Motor neuron (in vitro differentiated cells): ENCODE measurements around the gene ADSS2. TPM values are rescaled to one million over a fixed set of nuclear protein-coding genes. Genes with fewer than 3 reads are reported as not detected.

ENCODE experiments used
- ATAC-seq, 8 experiments: fragments of 200-7000 bp; cut with Tn5 transposase; replicated peaks in 6 of 8; 2 replicates each; pipeline ENCODE4 v1.8.0; 2021; ENCODE audit warnings: mild to moderate bottlenecking in 8 of 8, moderate library complexity in 8 of 8
- H3K27ac ChIP-seq, 2 donors: fragments of 250-450 bp; sonication (Bioruptor Pico); 2 replicates each; pipeline ENCODE4 v1.9.0; 2021; ENCODE audit warnings: antibody characterized with exemption in 2 of 2, mild to moderate bottlenecking in 2 of 2, moderate library complexity in 1 of 2
- H3K4me1 ChIP-seq, 2 donors: fragments of 250-450 bp; sonication (Bioruptor Pico); replicated peaks in 1 of 2; 2 replicates each; pipeline ENCODE4 v1.6.1; 2021; ENCODE audit warnings: antibody characterized with exemption in 2 of 2, mild to moderate bottlenecking in 2 of 2, moderate library complexity in 1 of 2
- H3K4me3 ChIP-seq, 5 donors: fragments of 250-450 bp; sonication (Bioruptor Pico); 2 replicates each; pipeline ENCODE4 v1.9.0; 2021; ENCODE audit warnings: antibody characterized with exemption in 5 of 5, mild to moderate bottlenecking in 5 of 5, moderate library complexity in 4 of 5
- WGBS, 10 experiments: fragments of 450-650 bp; shearing (Covaris generic); methylation state at CpG; one replicate each; pipeline ENCODE4 v1.0.0; 2022; 5-methylcytosine and 5-hydroxymethylcytosine counted together
- in situ Hi-C, 9 experiments: fragments of 400-800 bp; cut with MboI; loops; one replicate each; pipeline ENCODE4 v1.15.0; 2021; ENCODE audit warnings: low sequenced_read_pairs in 9 of 9, low pct_unique_long_range_greater_than_20kb in 2 of 9; ENCODE audit not compliant: unreplicated experiment in 9 of 9
- total RNA-seq, 8 experiments: library from RNA; unstranded; fragments of 300-600 nt; gene quantifications; 2 replicates each; pipeline versions ENCODE4 v1.2.3 to v1.2.4, GENCODE V29; 2022

The ADSS2 gene
- total RNA-seq, 8 experiments from 2014 or later = 44.7 to 74.7 (median 51.7) TPM

- in situ Hi-C loops = no loop called here
- Histone ChIP-seq H3K4me1 (no peaks in the 10 kb centered on the region), H3K27ac (no peak overlapping the region), H3K4me3 (no peak overlapping the region)
- no peak for ATAC-seq
Observed at GRCh38 chr1:244437086-244437468, 14.6 kb downstream of the ADSS2 start.

GRCh38 chr1:244436336-244437085, 15.2 kb downstream of the ADSS2 start:
- 76 to 95% (median 89%) methylated on average over 4 to 7 of the region's 7 CpGs for WGBS, 10 experiments
- in situ Hi-C loops = no loop called here
- Histone ChIP-seq H3K27ac (no peak overlapping the region), H3K4me3 (no peak overlapping the region), H3K4me1 (no peaks in the 10 kb centered on the region)
- ATAC-seq = no peak

GRCh38 chr1:244435562-244436205, 16.0 kb downstream of the ADSS2 start:
- 31 to 100% (median 90%) methylated on average over 1 to 5 of the region's 6 CpGs; no CpG with 5 or more reads in 1 of the 10 experiments for WGBS, 10 experiments
- ATAC-seq = peak in 3 of 8 experiments; percentile 14 to 43 (median 37)
- no peaks in the 10 kb centered on the region for H3K4me1 ChIP-seq
- no peak overlapping the region for H3K4me3 ChIP-seq
- H3K27ac ChIP-seq = no peak overlapping the region
- in situ Hi-C loops = no loop called here

GRCh38 chr1:244431166-244431565, 20.5 kb downstream of the ADSS2 start:
- in situ Hi-C loops = no loop called here
- no peak overlapping the region for H3K27ac ChIP-seq
- ATAC-seq = no peak
- no peaks in the 10 kb centered on the region for H3K4me1 ChIP-seq
- H3K4me3 ChIP-seq = no peak overlapping the region

- H3K4me3 ChIP-seq = no peak overlapping the region
- in situ Hi-C loops = no loop called here
- H3K27ac ChIP-seq = no peak overlapping the region
- 20 to 97% (median 75%) methylated on average over 1 to 3 of the region's 3 CpGs; no CpG with 5 or more reads in 1 of the 10 experiments for WGBS, 10 experiments
- H3K4me1 ChIP-seq = no peaks in the 10 kb centered on the region
- no peak for ATAC-seq
Observed at GRCh38 chr1:244429818-244430217, 21.9 kb downstream of the ADSS2 start.

GRCh38 chr1:244427647-244428046, 24.1 kb downstream of the ADSS2 start:
- no peak for ATAC-seq
- in situ Hi-C loops = no loop called here
- Histone ChIP-seq H3K4me3 (no peak overlapping the region), H3K27ac (no peak overlapping the region), H3K4me1 (no peaks in the 10 kb centered on the region)

GRCh38 chr1:244424649-244425334, 26.9 kb downstream of the ADSS2 start:
- Histone ChIP-seq H3K4me1 (no peaks in the 10 kb centered on the region), H3K27ac (no peak overlapping the region), H3K4me3 (no peak overlapping the region)
- ATAC-seq = no peak
- WGBS, 10 experiments = 81 to 100% (median 100%) methylated on average over 1 to 2 of the region's 2 CpGs; no CpG with 5 or more reads in 1 of the 10 experiments
- in situ Hi-C loops = loop anchor here in 1 of 9 experiments (25.0 kb wide), 1 partner anchor 112 kb away; no protein-coding TSS in a partner anchor

GRCh38 chr1:244422174-244422573, 29.5 kb downstream of the ADSS2 start:
- no peak for ATAC-seq
- H3K4me3 ChIP-seq = no peak overlapping the region
- H3K27ac ChIP-seq = no peak overlapping the region
- 83 to 100% (median 94%) methylated on average over 1 of the region's 1 CpG; no CpG with 5 or more reads in 3 of the 10 experiments for WGBS, 10 experiments
- in situ Hi-C loops = loop anchor here in 1 of 9 experiments (25.0 kb wide), 1 partner anchor 110 kb away; no protein-coding TSS in a partner anchor
- H3K4me1 ChIP-seq = no peaks in the 10 kb centered on the region

- H3K4me1 ChIP-seq = no peaks in the 10 kb centered on the region
- H3K27ac ChIP-seq = no peak overlapping the region
- H3K4me3 ChIP-seq = no peak overlapping the region
- in situ Hi-C loops = loop anchor here in 1 of 9 experiments (25.0 kb wide), 1 partner anchor 107 kb away; no protein-coding TSS in a partner anchor
- peak in 3 of 8 experiments; percentile 67 to 96 (median 93) for ATAC-seq
- WGBS, 10 experiments = 21 to 96% (median 89%) methylated on average over 2 to 4 of the region's 4 CpGs
Observed at GRCh38 chr1:244419024-244419423, 32.7 kb downstream of the ADSS2 start.

- 80 to 100% (median 91%) methylated on average over 1 of the region's 1 CpG; no CpG with 5 or more reads in 5 of the 10 experiments for WGBS, 10 experiments
- peak in 3 of 8 experiments; percentile 24 to 65 (median 50) for ATAC-seq
- Histone ChIP-seq H3K27ac (no peak overlapping the region), H3K4me3 (no peak overlapping the region), H3K4me1 (no peaks in the 10 kb centered on the region)
- in situ Hi-C loops = loop anchor here in 1 of 9 experiments (25.0 kb wide), 1 partner anchor 102 kb away; no protein-coding TSS in a partner anchor
Observed at GRCh38 chr1:244414543-244414942, 37.2 kb downstream of the ADSS2 start.

- Histone ChIP-seq H3K4me1 (no peaks in the 10 kb centered on the region), H3K27ac (no peak overlapping the region), H3K4me3 (no peak overlapping the region)
- 57 to 100% (median 95%) methylated on average over 1 to 3 of the region's 3 CpGs; no CpG with 5 or more reads in 1 of the 10 experiments for WGBS, 10 experiments
- in situ Hi-C loops = loop anchor here in 1 of 9 experiments (25.0 kb wide), 1 partner anchor 101 kb away; no protein-coding TSS in a partner anchor
- no peak for ATAC-seq
Observed at GRCh38 chr1:244413736-244414135, 38.0 kb downstream of the ADSS2 start.

GRCh38 chr1:244412176-244412575, 39.5 kb downstream of the ADSS2 start:
- Histone ChIP-seq H3K4me3 (no peak overlapping the region), H3K4me1 (no peaks in the 10 kb centered on the region), H3K27ac (no peak overlapping the region)
- in situ Hi-C loops = loop anchor here in 1 of 9 experiments (25.0 kb wide), 1 partner anchor 100 kb away; no protein-coding TSS in a partner anchor
- ATAC-seq = peak in 1 of 8 experiments; percentile 58
- WGBS, 10 experiments = 92 to 100% (median 97%) methylated on average over 1 to 5 of the region's 5 CpGs; no CpG with 5 or more reads in 2 of the 10 experiments

GRCh38 chr1:244409701-244410100, 42.0 kb downstream of the ADSS2 start:
- WGBS, 10 experiments = 83 to 100% (median 100%) methylated on average over 1 to 2 of the region's 2 CpGs; no CpG with 5 or more reads in 1 of the 10 experiments
- Histone ChIP-seq H3K4me3 (no peak overlapping the region), H3K4me1 (no peaks in the 10 kb centered on the region), H3K27ac (no peak overlapping the region)
- in situ Hi-C loops = loop anchor here in 1 of 9 experiments (25.0 kb wide), 1 partner anchor 97 kb away; no protein-coding TSS in a partner anchor
- ATAC-seq = no peak
